ENCODE data around the gene RANBP17. TPM values are rescaled to one million over a fixed set of nuclear protein-coding genes. Genes with fewer than 3 reads are reported as not detected.
A peak's percentile ranks its signal among the peaks of the same experiment; 100 is the strongest.

The RANBP17 gene
- total and polyA plus RNA-seq, 2 of the 4 experiments (the other 2 are of a cell fraction), result 8.2 to 29.0 TPM

GRCh38 chr5:170960567-170960966 is 98.7 kb downstream of the RANBP17 start:
- H4K5ac ChIP-seq (ENCODE audit: low read depth, low read length), result no peak overlapping the region
- no peak for TF ChIP-seq BHLHE40 (IDR thresholded peaks at IDR 0.05; ENCODE audit: low read depth, low read length)
- TF ChIP-seq MXI1 (IDR thresholded peaks at IDR 0.05; ENCODE audit: borderline replicate concordance, low read depth, low read length), result no peak
- TF ChIP-seq RCOR1 (IDR thresholded peaks at IDR 0.05; ENCODE audit: insufficient replicate concordance, low read length), result no peak
- no peak for TF ChIP-seq FOS (IDR thresholded peaks at IDR 0.05; ENCODE audit: low read depth, low read length)
- TF ChIP-seq, protein P1, sequence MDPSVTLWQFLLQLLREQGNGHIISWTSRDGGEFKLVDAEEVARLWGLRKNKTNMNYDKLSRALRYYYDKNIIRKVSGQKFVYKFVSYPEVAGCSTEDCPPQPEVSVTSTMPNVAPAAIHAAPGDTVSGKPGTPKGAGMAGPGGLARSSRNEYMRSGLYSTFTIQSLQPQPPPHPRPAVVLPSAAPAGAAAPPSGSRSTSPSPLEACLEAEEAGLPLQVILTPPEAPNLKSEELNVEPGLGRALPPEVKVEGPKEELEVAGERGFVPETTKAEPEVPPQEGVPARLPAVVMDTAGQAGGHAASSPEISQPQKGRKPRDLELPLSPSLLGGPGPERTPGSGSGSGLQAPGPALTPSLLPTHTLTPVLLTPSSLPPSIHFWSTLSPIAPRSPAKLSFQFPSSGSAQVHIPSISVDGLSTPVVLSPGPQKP (IDR thresholded peaks at IDR 0.05; ENCODE audit: borderline replicate concordance, low read depth, low read length), result no peak
- TF ChIP-seq CEBPB (IDR thresholded peaks at IDR 0.05; ENCODE audit: low read depth, low read length), result no peak
- TF ChIP-seq MAFK (IDR thresholded peaks at IDR 0.05; ENCODE audit: low read depth, low read length), result no peak
- TF ChIP-seq USF2 (IDR thresholded peaks at IDR 0.05; ENCODE audit: low read depth, low read length), result no peak
- TF ChIP-seq CTCF (conservative IDR thresholded peaks at IDR 0.05; ENCODE audit: low read depth, low read length), result no peak
- no peak for TF ChIP-seq NFE2L2 (IDR thresholded peaks at IDR 0.05; ENCODE audit: low read depth, low read length)
- TF ChIP-seq CHD1 (IDR thresholded peaks at IDR 0.05; ENCODE audit: low read depth, low read length), result no peak
- no peak for TF ChIP-seq RAD21 (IDR thresholded peaks at IDR 0.05; ENCODE audit: low read length)
- no peak for TF ChIP-seq MAZ (IDR thresholded peaks at IDR 0.05; ENCODE audit: borderline replicate concordance, low read depth, low read length)
- TF ChIP-seq POLR2A (IDR thresholded peaks at IDR 0.05; ENCODE audit: low read depth, low read length), result no peak
- TF ChIP-seq SMC3 (IDR thresholded peaks at IDR 0.05; ENCODE audit: low read depth, low read length), result no peak
- TF ChIP-seq RFX5 (IDR thresholded peaks at IDR 0.05; ENCODE audit: low read depth, low read length), result no peak
- 0 out of 2 replicates have a peak, but pooled peaks cover 2% of the 10 kb centered on the region for H3K36me3 ChIP-seq (ENCODE audit: control insufficient read depth, insufficient read depth, low read length)
- H2BK20ac ChIP-seq (ENCODE audit: low read depth, low read length), result no peak overlapping the region
- H3K9me3 ChIP-seq (ENCODE audit: control insufficient read depth, insufficient read depth, low read length), result no peaks in the 10 kb centered on the region
- H3K4me2 ChIP-seq (ENCODE audit: low read depth, low read length), result no peak overlapping the region
- no peak overlapping the region for H2BK120ac ChIP-seq (ENCODE audit: low read depth, low read length)
- no peak overlapping the region for H2AK9ac ChIP-seq (replicated peaks; ENCODE audit: low read depth, low read length, poor library complexity)
- ATAC-seq (ENCODE audit: low read depth), result peak; percentile 48
- H3K18ac ChIP-seq (ENCODE audit: low read depth, low read length), result no peak overlapping the region
- in situ Hi-C loops (cut with MboI; ENCODE audit: low sequenced_read_pairs), result no loop called here
- no peak overlapping the region for H3K14ac ChIP-seq (replicated peaks; ENCODE audit: low read depth, low read length)
- ChIA-PET POLR2A (ENCODE audit: unreplicated experiment) (no interaction called here), CTCF (no interaction called here)
- intact Hi-C loops (cut with micrococcal nuclease), result no loop called here
- dilution Hi-C loops (cut with HindIII; ENCODE audit: low sequenced_read_pairs, unreplicated experiment), result no loop called here
- H2AK5ac ChIP-seq (ENCODE audit: low read depth, low read length), result no peak overlapping the region
- no peak overlapping the region for H3K9ac ChIP-seq (ENCODE audit: low read depth, low read length)
- H3K27me3 ChIP-seq (ENCODE audit: control insufficient read depth, insufficient read depth, low read length), result no peaks in the 10 kb centered on the region
- H3K9me1 ChIP-seq (ENCODE audit: insufficient read depth, low read length), result no peaks in the 10 kb centered on the region; the same call in 1 of the 2 replicates
- no peak overlapping the region for H4K8ac ChIP-seq (ENCODE audit: low read depth in 2 of 2, low read length in 2 of 2)
- no peak overlapping the region for H2BK15ac ChIP-seq (ENCODE audit: low read depth, low read length)
- no peaks in the 10 kb centered on the region for H4K20me1 ChIP-seq (ENCODE audit: insufficient read depth, low read length)
- no peak overlapping the region for H4K91ac ChIP-seq (ENCODE audit: insufficient read depth, low read depth, low read length)
- no peak overlapping the region for H2AFZ ChIP-seq (replicated peaks; ENCODE audit: low read length, poor library complexity)
- no peak overlapping the region for H3K27ac ChIP-seq (ENCODE audit: insufficient read depth, low read length)
- H2BK5ac ChIP-seq (ENCODE audit: low read depth, low read length, poor library complexity, severe bottlenecking), result no peak overlapping the region
- no peak overlapping the region for H3K56ac ChIP-seq (ENCODE audit: extremely low read depth, insufficient read depth, low read length)
- H3K4me3 ChIP-seq (ENCODE audit: insufficient read depth, low read depth, low read length), result no peak overlapping the region
- H3K79me1 ChIP-seq (ENCODE audit: low read depth in 1 of 2, low read length in 2 of 2), result no peaks in the 10 kb centered on the region
- H3K4me1 ChIP-seq (ENCODE audit: control insufficient read depth, insufficient read depth, low read length), result no peaks in the 10 kb centered on the region
- BruUV-seq (replicated peaks), result no TSS peak
- H3K23ac ChIP-seq (ENCODE audit: low read depth, low read length), result no peak overlapping the region
- no CpG with 5 or more reads among the region's 3 CpGs for WGBS, 2 experiments (ENCODE audit: extremely low coverage in 2 of 2, insufficient read length in 1 of 2)
- DNase-seq, result peak; percentile 59
- H3K4ac ChIP-seq (ENCODE audit: low read depth, low read length), result no peak overlapping the region

Data from IMR-90 (cell line).